H9 (cell line): ENCODE data around the gene ABCA7. TPM values are rescaled to one million over a fixed set of nuclear protein-coding genes. Genes with fewer than 3 reads are reported as not detected.

Experiments
- DNase-seq: peaks from one replicate; pipeline ENCODE4 v3.0.0-alpha.2; 2017
- H2AFZ ChIP-seq: one replicate; pipeline ENCODE4 v1.6.1; 2013; ENCODE audit warnings: mild to moderate bottlenecking, low read length, control low read depth, moderate library complexity
- H2AK5ac ChIP-seq: 2 replicates; pipeline ENCODE4 v1.6.1; 2013; ENCODE audit warnings: low read length, control low read depth, mixed read lengths; ENCODE audit not compliant: insufficient read length
- H2BK120ac ChIP-seq: one replicate; pipeline ENCODE4 v1.6.1; 2013; ENCODE audit warnings: low read depth, mild to moderate bottlenecking, low read length, control low read depth, inconsistent platforms; ENCODE audit not compliant: poor library complexity, severe bottlenecking
- H2BK12ac ChIP-seq: 2 replicates; pipeline ENCODE4 v1.6.1; 2013; ENCODE audit warnings: low read length, control low read depth, mixed read lengths, low read depth; ENCODE audit not compliant: insufficient read length
- H2BK15ac ChIP-seq: 2 replicates; pipeline ENCODE4 v1.6.1; 2013; ENCODE audit warnings: low read depth, low read length, control low read depth
- H2BK20ac ChIP-seq: one replicate; pipeline ENCODE4 v1.6.1; 2013; ENCODE audit warnings: low read depth, mild to moderate bottlenecking, low read length, control low read depth, inconsistent platforms; ENCODE audit not compliant: poor library complexity, severe bottlenecking
- H2BK5ac ChIP-seq: 2 replicates; pipeline ENCODE4 v1.6.1; 2013; ENCODE audit warnings: low read length, control low read depth, mixed read lengths; ENCODE audit not compliant: insufficient read length
- H3K14ac ChIP-seq: 2 replicates; pipeline ENCODE4 v1.6.1; 2013; ENCODE audit warnings: low read length, control low read depth; ENCODE audit not compliant: insufficient read depth
- H3K18ac ChIP-seq: 2 replicates; pipeline ENCODE4 v1.6.1; 2013; ENCODE audit warnings: low read depth, mild to moderate bottlenecking, mixed read lengths, low read length, control low read depth; ENCODE audit not compliant: insufficient read length
- H3K23ac ChIP-seq: 2 replicates; pipeline ENCODE4 v1.6.1; 2013; ENCODE audit warnings: low read length, control low read depth, mixed read lengths, low read depth; ENCODE audit not compliant: insufficient read length
- H3K23me2 ChIP-seq: 2 replicates; pipeline ENCODE4 v1.6.1; 2013; ENCODE audit warnings: low read depth, mild to moderate bottlenecking, mixed read lengths, low read length, control low read depth; ENCODE audit not compliant: insufficient read length, poor library complexity, severe bottlenecking
- H3K27ac ChIP-seq: 2 replicates; pipeline ENCODE4 v1.5.1; 2013; ENCODE audit warnings: low read length, control low read depth, mixed read lengths, low read depth; ENCODE audit not compliant: insufficient read length
- H3K27me3 ChIP-seq: 2 replicates; pipeline ENCODE4 v1.6.1; 2013; ENCODE audit warnings: low read length, control low read depth, inconsistent platforms; ENCODE audit not compliant: insufficient read depth
- H3K4ac ChIP-seq: 2 replicates; pipeline ENCODE4 v1.6.1; 2013; ENCODE audit warnings: low read depth, mild to moderate bottlenecking, control low read depth, inconsistent platforms, low read length, moderate library complexity
- H3K4me1 ChIP-seq: 2 replicates; pipeline ENCODE4 v1.6.1; 2013; ENCODE audit warnings: low read length, control low read depth, inconsistent platforms; ENCODE audit not compliant: insufficient read depth
- H3K4me2 ChIP-seq: 2 replicates; pipeline ENCODE4 v1.6.1; 2013; ENCODE audit warnings: low read length, control low read depth, mixed read lengths; ENCODE audit not compliant: insufficient read length, insufficient read depth
- H3K56ac ChIP-seq: 2 replicates; pipeline ENCODE4 v1.6.1; 2013; ENCODE audit warnings: low read depth, mild to moderate bottlenecking, mixed read lengths, low read length, control low read depth; ENCODE audit not compliant: insufficient read length
- H3K79me1 ChIP-seq: 2 replicates; pipeline ENCODE4 v1.6.1; 2013; ENCODE audit warnings: low read depth, mild to moderate bottlenecking, moderate library complexity, low read length, control low read depth, inconsistent platforms; ENCODE audit not compliant: insufficient read depth, poor library complexity, severe bottlenecking
- H3K79me2 ChIP-seq: 2 replicates; pipeline ENCODE4 v1.6.1; 2013; ENCODE audit warnings: low read length, control low read depth, inconsistent platforms; ENCODE audit not compliant: insufficient read depth
- H3K9ac ChIP-seq: 2 replicates; pipeline ENCODE4 v1.6.1; 2013; ENCODE audit warnings: low read length, control low read depth, mixed read lengths; ENCODE audit not compliant: insufficient read length; ENCODE audit errors: extremely low read depth
- H3K9me3 ChIP-seq: one replicate; pipeline ENCODE4 v1.6.1; 2013; ENCODE audit warnings: low read depth, low read length, inconsistent platforms; ENCODE audit not compliant: control insufficient read depth
- H3T11ph ChIP-seq: one replicate; pipeline ENCODE4 v1.6.1; 2013; ENCODE audit warnings: mild to moderate bottlenecking, low read length, control low read depth, inconsistent platforms
- H4K20me1 ChIP-seq: one replicate; pipeline ENCODE4 v1.6.1; 2013; ENCODE audit not compliant: control insufficient read depth, insufficient read length, insufficient read depth
- H4K5ac ChIP-seq: 2 replicates; pipeline ENCODE4 v1.6.1; 2013; ENCODE audit warnings: low read depth, mild to moderate bottlenecking, mixed read lengths, low read length, control low read depth; ENCODE audit not compliant: insufficient read length
- H4K8ac ChIP-seq: replicated peaks from 2 replicates; pipeline ENCODE4 v1.6.1; 2013; ENCODE audit warnings: low read length, control low read depth, mixed read lengths, low read depth; ENCODE audit not compliant: insufficient read length
- H4K91ac ChIP-seq: 2 replicates; pipeline ENCODE4 v1.6.1; 2013; ENCODE audit warnings: low read depth, mild to moderate bottlenecking, moderate library complexity, mixed read lengths, low read length, control low read depth; ENCODE audit not compliant: insufficient read length
- H3K27ac Mint-ChIP-seq, 3 experiments: 2 replicates in 2 of 3; 3 replicates in 1 of 3; pipeline ENCODE4 v1.8.0; 2020 to 2021; ENCODE audit warnings: mixed read lengths in 3 of 3, mild to moderate bottlenecking in 1 of 3, moderate library complexity in 1 of 3
- H3K27me3 Mint-ChIP-seq: 2 replicates; pipeline ENCODE4 v1.8.0; 2021; ENCODE audit warnings: low read depth, mild to moderate bottlenecking, moderate library complexity, mixed read lengths
- H3K36me3 Mint-ChIP-seq, 3 experiments: 2 replicates in 2 of 3; 3 replicates in 1 of 3; pipeline ENCODE4 v1.8.0; 2020 to 2021; ENCODE audit warnings: low read depth in 3 of 3, mixed read lengths in 3 of 3; ENCODE audit not compliant: insufficient read depth in 1 of 3
- H3K4me1 Mint-ChIP-seq, 2 experiments: 2 replicates each; pipeline ENCODE4 v1.8.0; 2020; ENCODE audit warnings: mixed read lengths in 2 of 2
- H3K4me3 Mint-ChIP-seq, 2 experiments: 2 replicates in 1 of 2; 3 replicates in 1 of 2; pipeline ENCODE4 v1.8.0; 2020 to 2021; ENCODE audit warnings: mild to moderate bottlenecking in 2 of 2, mixed read lengths in 2 of 2, moderate library complexity in 1 of 2
- H3K9me3 Mint-ChIP-seq, 2 experiments: 2 replicates in 1 of 2; 3 replicates in 1 of 2; pipeline ENCODE4 v1.8.0; 2020; ENCODE audit warnings: mild to moderate bottlenecking in 2 of 2, mixed read lengths in 2 of 2, moderate library complexity in 1 of 2
- CTCF ChIP-seq: fragments of 200-600 bp; sonication (generic); conservative IDR thresholded peaks from 3 replicates; pipeline ENCODE4 v1.8.0; 2021; ENCODE audit warnings: antibody characterized with exemption, mild to moderate bottlenecking
- WGBS: extraction: QIAGEN DNeasy Blood & Tissue Kit; methylation state at CpG from one replicate; pipeline ENCODE4 v1.1.7; 2013; ENCODE audit warnings: missing lambda C conversion rate, low lambda C conversion rate, mixed read lengths; ENCODE audit not compliant: insufficient read length; ENCODE audit errors: extremely low coverage; 5-methylcytosine and 5-hydroxymethylcytosine counted together
- total RNA-seq: library from RNA; stranded (reverse); gene quantifications from 2 replicates; pipeline ENCODE4 v1.2.1, GENCODE V29; 2021

The ABCA7 gene
- total RNA-seq, 1 experiment from 2014 or later = 34.6 TPM

GRCh38 chr19:1076046-1076386, 36.1 kb downstream of the ABCA7 start:
- Histone ChIP-seq H3K4me2 (no peak overlapping the region), H3K27me3 (no peaks in the 10 kb centered on the region; the same call in 1 of the 2 replicates), H3K27ac (no peak overlapping the region), H3T11ph (no peak overlapping the region), H2AK5ac (no peak overlapping the region), H2BK12ac (no peak overlapping the region), H3K14ac (no peak overlapping the region), H3K9ac (no peak overlapping the region), H3K4me1 (no peaks in the 10 kb centered on the region), H3K4ac (no peak overlapping the region), H4K5ac (no peak overlapping the region), H3K23me2 (peaks cover 5% of the 10 kb centered on the region), H4K20me1 (no peaks in the 10 kb centered on the region), H2BK15ac (no peak overlapping the region), H3K18ac (no peak overlapping the region), H4K8ac (no peak overlapping the region), H2BK20ac (no peak overlapping the region), H3K23ac (no peak overlapping the region), H2BK120ac (no peak overlapping the region), H3K9me3 (no peaks in the 10 kb centered on the region), H3K79me2 (no peaks in the 10 kb centered on the region), H3K79me1 (no peaks in the 10 kb centered on the region), H3K56ac (no peak overlapping the region), H4K91ac (no peak overlapping the region), H2BK5ac (no peak overlapping the region), H2AFZ (no peak overlapping the region)
- WGBS = no CpG with 5 or more reads among the region's 4 CpGs
- Mint-ChIP-seq H3K9me3 (no peaks in the 10 kb centered on the region), H3K27me3 (peaks cover 11% of the 10 kb centered on the region), H3K4me3 (no peak overlapping the region; a peak in 1 of 5 replicates), H3K27ac (no peak overlapping the region), H3K4me1 (peaks cover 4 to 8% of the 10 kb centered on the region in 2 experiments; a peak in 3 of 4 replicates), H3K36me3 (peaks cover 9 to 49% (median 38%) of the 10 kb centered on the region in 3 experiments)
- TF ChIP-seq CTCF = no peak
- DNase-seq = no peak
